CD4-positive, alpha-beta T cell treated with Interleukin-10 for 1 hour (primary cell): ENCODE data around the gene CAMK2D.
A peak's percentile ranks its signal among the peaks of the same experiment; 100 is the strongest.

Source experiments
- DNase-seq: peaks from one replicate; pipeline ENCODE4 v3.0.0-alpha.2; 2020

CAMK2D gene

GRCh38 chr4:113556382-113557134 lies 205.0 kb downstream of the CAMK2D start:
- DNase-seq: no peak

- no peak for DNase-seq
These were observed 205.7 kb downstream of the CAMK2D start for GRCh38 chr4:113555868-113556267.

GRCh38 chr4:113553082-113553481 lies 208.5 kb downstream of the CAMK2D start:
- DNase-seq: no peak

GRCh38 chr4:113550510-113550909 lies 211.0 kb downstream of the CAMK2D start:
- DNase-seq: no peak

- no peak for DNase-seq
These were observed 213.2 kb downstream of the CAMK2D start for GRCh38 chr4:113548303-113548702.

GRCh38 chr4:113547487-113548042 lies 214.0 kb downstream of the CAMK2D start:
- peak; percentile 92 for DNase-seq

GRCh38 chr4:113541933-113542332 lies 219.6 kb downstream of the CAMK2D start:
- no peak for DNase-seq

- no peak for DNase-seq
These were observed 220.7 kb downstream of the CAMK2D start for GRCh38 chr4:113540859-113541258.

GRCh38 chr4:113539408-113539807 lies 222.1 kb downstream of the CAMK2D start:
- DNase-seq: no peak

- no peak for DNase-seq
These were observed 223.9 kb downstream of the CAMK2D start for GRCh38 chr4:113537628-113538027.

GRCh38 chr4:113537203-113537602 lies 224.3 kb downstream of the CAMK2D start:
- DNase-seq: no peak

GRCh38 chr4:113534711-113535110 lies 226.8 kb downstream of the CAMK2D start:
- DNase-seq: no peak

- DNase-seq: no peak
These were observed 230.0 kb downstream of the CAMK2D start for GRCh38 chr4:113531572-113531971.

- DNase-seq: no peak
These were observed 233.1 kb downstream of the CAMK2D start for GRCh38 chr4:113528395-113528794.

GRCh38 chr4:113525521-113525920 lies 236.0 kb downstream of the CAMK2D start:
- no peak for DNase-seq

- DNase-seq: no peak
These were observed 236.9 kb downstream of the CAMK2D start for GRCh38 chr4:113524505-113525186.

GRCh38 chr4:113524096-113524495 lies 237.4 kb downstream of the CAMK2D start:
- DNase-seq: no peak

GRCh38 chr4:113522433-113522832 lies 239.1 kb downstream of the CAMK2D start:
- DNase-seq: no peak

GRCh38 chr4:113513382-113513781 lies 248.2 kb downstream of the CAMK2D start:
- DNase-seq: no peak

GRCh38 chr4:113512880-113513279 lies 248.7 kb downstream of the CAMK2D start:
- DNase-seq: no peak

GRCh38 chr4:113511944-113512343 lies 249.6 kb downstream of the CAMK2D start:
- no peak for DNase-seq

GRCh38 chr4:113509851-113510250 lies 251.7 kb downstream of the CAMK2D start:
- no peak for DNase-seq

GRCh38 chr4:113505044-113505443 lies 256.5 kb downstream of the CAMK2D start:
- DNase-seq: no peak

- no peak for DNase-seq
These were observed 257.1 kb downstream of the CAMK2D start for GRCh38 chr4:113504422-113504821.
